ENCODE measurements around the gene EPS8L2.

Gene EPS8L2

GRCh38 chr11:699753-700152, 6.3 kb upstream of the EPS8L2 start:
- ChIA-PET CTCF (interaction anchor here (1.2 kb wide), 1 partner anchor 22 kb away, joined by 4 read pairs; no protein-coding TSS in a partner anchor), POLR2A (interaction anchor here (1.2 kb wide), 1 partner anchor 124 kb away, joined by 3 read pairs; the partner anchor contains the start of gene PHRF1)
- no peak overlapping the region for H3K4me3 ChIP-seq (ENCODE audit: low read depth, low read length)
- TF ChIP-seq ZBTB44 (tag by site-specific recombination; IDR thresholded peaks at IDR 0.05) = no peak
- TF ChIP-seq ZNF202 (tag by site-specific recombination; IDR thresholded peaks at IDR 0.05; ENCODE audit: borderline replicate concordance) = no peak
- no peak for TF ChIP-seq ZNF2 (tag by site-specific recombination; IDR thresholded peaks at IDR 0.05)
- no peak for TF ChIP-seq TSHZ1 (tag by site-specific recombination; IDR thresholded peaks at IDR 0.05; ENCODE audit: borderline replicate concordance)
- peaks cover 0 to 49% of the 10 kb centered on the region in 2 experiments; a peak in 1 of 3 replicates for H3K36me3 ChIP-seq (ENCODE audit: control insufficient read depth in 2 of 2, insufficient read depth in 1 of 2, low read length in 2 of 2)
- H3K27ac ChIP-seq (ENCODE audit: extremely low read depth, low read depth, low read length) = no peak overlapping the region
- H3K9me3 ChIP-seq (ENCODE audit: control insufficient read depth, insufficient read depth, low read depth, low read length) = no peaks in the 10 kb centered on the region
- no peaks in the 10 kb centered on the region for H3K4me1 ChIP-seq (ENCODE audit: control insufficient read depth, insufficient read depth, low read length)

GRCh38 chr11:701741-702461, 4.1 kb upstream of the EPS8L2 start:
- H3K36me3 ChIP-seq (ENCODE audit: control insufficient read depth in 2 of 2, insufficient read depth in 1 of 2, low read length in 2 of 2) = peaks cover 0 to 52% of the 10 kb centered on the region in 2 experiments; a peak in 1 of 3 replicates
- no peak overlapping the region for H3K4me3 ChIP-seq (ENCODE audit: low read depth, low read length)
- no peak overlapping the region for H3K27ac ChIP-seq (ENCODE audit: extremely low read depth, low read depth, low read length)
- H3K4me1 ChIP-seq (ENCODE audit: control insufficient read depth, insufficient read depth, low read length) = no peaks in the 10 kb centered on the region
- POLR2A ChIA-PET = no interaction called here
- CTCF ChIA-PET = no interaction called here
- TF ChIP-seq ZNF138 (tag by site-specific recombination; IDR thresholded peaks at IDR 0.05; ENCODE audit: borderline replicate concordance) (no peak), ZNF266 (tag by site-specific recombination; IDR thresholded peaks at IDR 0.05; ENCODE audit: low read depth) (no peak), INSM2 (tag by site-specific recombination; IDR thresholded peaks at IDR 0.05) (no peak), ZNF280C (tag by site-specific recombination; IDR thresholded peaks at IDR 0.05) (no peak), ZNF146 (tag by site-specific recombination; IDR thresholded peaks at IDR 0.05) (no peak)
- no peaks in the 10 kb centered on the region for H3K9me3 ChIP-seq (ENCODE audit: control insufficient read depth, insufficient read depth, low read depth, low read length)
